H9 (cell line): Measurements from ENCODE around the gene ARMC2. TPM values are rescaled to one million over a fixed set of nuclear protein-coding genes. Genes with fewer than 3 reads are reported as not detected.

Source experiments
- DNase-seq: peaks from one replicate; pipeline ENCODE4 v3.0.0-alpha.2; 2017
- H2AFZ ChIP-seq: one replicate; pipeline ENCODE4 v1.6.1; 2013; ENCODE audit warnings: mild to moderate bottlenecking, low read length, control low read depth, moderate library complexity
- H2AK5ac ChIP-seq: 2 replicates; pipeline ENCODE4 v1.6.1; 2013; ENCODE audit warnings: low read length, control low read depth, mixed read lengths; ENCODE audit not compliant: insufficient read length
- H2BK120ac ChIP-seq: one replicate; pipeline ENCODE4 v1.6.1; 2013; ENCODE audit warnings: low read depth, mild to moderate bottlenecking, low read length, control low read depth, inconsistent platforms; ENCODE audit not compliant: poor library complexity, severe bottlenecking
- H2BK12ac ChIP-seq: 2 replicates; pipeline ENCODE4 v1.6.1; 2013; ENCODE audit warnings: low read length, control low read depth, mixed read lengths, low read depth; ENCODE audit not compliant: insufficient read length
- H2BK15ac ChIP-seq: 2 replicates; pipeline ENCODE4 v1.6.1; 2013; ENCODE audit warnings: low read depth, low read length, control low read depth
- H2BK20ac ChIP-seq: one replicate; pipeline ENCODE4 v1.6.1; 2013; ENCODE audit warnings: low read depth, mild to moderate bottlenecking, low read length, control low read depth, inconsistent platforms; ENCODE audit not compliant: poor library complexity, severe bottlenecking
- H2BK5ac ChIP-seq: 2 replicates; pipeline ENCODE4 v1.6.1; 2013; ENCODE audit warnings: low read length, control low read depth, mixed read lengths; ENCODE audit not compliant: insufficient read length
- H3K14ac ChIP-seq: 2 replicates; pipeline ENCODE4 v1.6.1; 2013; ENCODE audit warnings: low read length, control low read depth; ENCODE audit not compliant: insufficient read depth
- H3K18ac ChIP-seq: 2 replicates; pipeline ENCODE4 v1.6.1; 2013; ENCODE audit warnings: low read depth, mild to moderate bottlenecking, mixed read lengths, low read length, control low read depth; ENCODE audit not compliant: insufficient read length
- H3K23ac ChIP-seq: 2 replicates; pipeline ENCODE4 v1.6.1; 2013; ENCODE audit warnings: low read length, control low read depth, mixed read lengths, low read depth; ENCODE audit not compliant: insufficient read length
- H3K23me2 ChIP-seq: 2 replicates; pipeline ENCODE4 v1.6.1; 2013; ENCODE audit warnings: low read depth, mild to moderate bottlenecking, mixed read lengths, low read length, control low read depth; ENCODE audit not compliant: insufficient read length, poor library complexity, severe bottlenecking
- H3K27ac ChIP-seq: 2 replicates; pipeline ENCODE4 v1.5.1; 2013; ENCODE audit warnings: low read length, control low read depth, mixed read lengths, low read depth; ENCODE audit not compliant: insufficient read length
- H3K27me3 ChIP-seq: 2 replicates; pipeline ENCODE4 v1.6.1; 2013; ENCODE audit warnings: low read length, control low read depth, inconsistent platforms; ENCODE audit not compliant: insufficient read depth
- H3K4ac ChIP-seq: 2 replicates; pipeline ENCODE4 v1.6.1; 2013; ENCODE audit warnings: low read depth, mild to moderate bottlenecking, control low read depth, inconsistent platforms, low read length, moderate library complexity
- H3K4me1 ChIP-seq: 2 replicates; pipeline ENCODE4 v1.6.1; 2013; ENCODE audit warnings: low read length, control low read depth, inconsistent platforms; ENCODE audit not compliant: insufficient read depth
- H3K4me2 ChIP-seq: 2 replicates; pipeline ENCODE4 v1.6.1; 2013; ENCODE audit warnings: low read length, control low read depth, mixed read lengths; ENCODE audit not compliant: insufficient read length, insufficient read depth
- H3K56ac ChIP-seq: 2 replicates; pipeline ENCODE4 v1.6.1; 2013; ENCODE audit warnings: low read depth, mild to moderate bottlenecking, mixed read lengths, low read length, control low read depth; ENCODE audit not compliant: insufficient read length
- H3K79me1 ChIP-seq: 2 replicates; pipeline ENCODE4 v1.6.1; 2013; ENCODE audit warnings: low read depth, mild to moderate bottlenecking, moderate library complexity, low read length, control low read depth, inconsistent platforms; ENCODE audit not compliant: insufficient read depth, poor library complexity, severe bottlenecking
- H3K79me2 ChIP-seq: 2 replicates; pipeline ENCODE4 v1.6.1; 2013; ENCODE audit warnings: low read length, control low read depth, inconsistent platforms; ENCODE audit not compliant: insufficient read depth
- H3K9ac ChIP-seq: 2 replicates; pipeline ENCODE4 v1.6.1; 2013; ENCODE audit warnings: low read length, control low read depth, mixed read lengths; ENCODE audit not compliant: insufficient read length; ENCODE audit errors: extremely low read depth
- H3K9me3 ChIP-seq: one replicate; pipeline ENCODE4 v1.6.1; 2013; ENCODE audit warnings: low read depth, low read length, inconsistent platforms; ENCODE audit not compliant: control insufficient read depth
- H3T11ph ChIP-seq: one replicate; pipeline ENCODE4 v1.6.1; 2013; ENCODE audit warnings: mild to moderate bottlenecking, low read length, control low read depth, inconsistent platforms
- H4K20me1 ChIP-seq: one replicate; pipeline ENCODE4 v1.6.1; 2013; ENCODE audit not compliant: control insufficient read depth, insufficient read length, insufficient read depth
- H4K5ac ChIP-seq: 2 replicates; pipeline ENCODE4 v1.6.1; 2013; ENCODE audit warnings: low read depth, mild to moderate bottlenecking, mixed read lengths, low read length, control low read depth; ENCODE audit not compliant: insufficient read length
- H4K8ac ChIP-seq: replicated peaks from 2 replicates; pipeline ENCODE4 v1.6.1; 2013; ENCODE audit warnings: low read length, control low read depth, mixed read lengths, low read depth; ENCODE audit not compliant: insufficient read length
- H4K91ac ChIP-seq: 2 replicates; pipeline ENCODE4 v1.6.1; 2013; ENCODE audit warnings: low read depth, mild to moderate bottlenecking, moderate library complexity, mixed read lengths, low read length, control low read depth; ENCODE audit not compliant: insufficient read length
- H3K27ac Mint-ChIP-seq, 3 experiments: 2 replicates in 2 of 3; 3 replicates in 1 of 3; pipeline ENCODE4 v1.8.0; 2020 to 2021; ENCODE audit warnings: mixed read lengths in 3 of 3, mild to moderate bottlenecking in 1 of 3, moderate library complexity in 1 of 3
- H3K27me3 Mint-ChIP-seq: 2 replicates; pipeline ENCODE4 v1.8.0; 2021; ENCODE audit warnings: low read depth, mild to moderate bottlenecking, moderate library complexity, mixed read lengths
- H3K36me3 Mint-ChIP-seq, 3 experiments: 2 replicates in 2 of 3; 3 replicates in 1 of 3; pipeline ENCODE4 v1.8.0; 2020 to 2021; ENCODE audit warnings: low read depth in 3 of 3, mixed read lengths in 3 of 3; ENCODE audit not compliant: insufficient read depth in 1 of 3
- H3K4me1 Mint-ChIP-seq, 2 experiments: 2 replicates each; pipeline ENCODE4 v1.8.0; 2020; ENCODE audit warnings: mixed read lengths in 2 of 2
- H3K4me3 Mint-ChIP-seq, 2 experiments: 2 replicates in 1 of 2; 3 replicates in 1 of 2; pipeline ENCODE4 v1.8.0; 2020 to 2021; ENCODE audit warnings: mild to moderate bottlenecking in 2 of 2, mixed read lengths in 2 of 2, moderate library complexity in 1 of 2
- H3K9me3 Mint-ChIP-seq, 2 experiments: 2 replicates in 1 of 2; 3 replicates in 1 of 2; pipeline ENCODE4 v1.8.0; 2020; ENCODE audit warnings: mild to moderate bottlenecking in 2 of 2, mixed read lengths in 2 of 2, moderate library complexity in 1 of 2
- CTCF ChIP-seq: fragments of 200-600 bp; sonication (generic); conservative IDR thresholded peaks from 3 replicates; pipeline ENCODE4 v1.8.0; 2021; ENCODE audit warnings: antibody characterized with exemption, mild to moderate bottlenecking
- WGBS: extraction: QIAGEN DNeasy Blood & Tissue Kit; methylation state at CpG from one replicate; pipeline ENCODE4 v1.1.7; 2013; ENCODE audit warnings: missing lambda C conversion rate, low lambda C conversion rate, mixed read lengths; ENCODE audit not compliant: insufficient read length; ENCODE audit errors: extremely low coverage; 5-methylcytosine and 5-hydroxymethylcytosine counted together
- total RNA-seq: library from RNA; stranded (reverse); gene quantifications from 2 replicates; pipeline ENCODE4 v1.2.1, GENCODE V29; 2021

Gene ARMC2
- total RNA-seq, 1 experiment from 2014 or later = 2.8 TPM

- no peak overlapping the region; a peak in 2 of 7 replicates for H3K27ac Mint-ChIP-seq
- no peak overlapping the region for H3K14ac ChIP-seq
- no peaks in the 10 kb centered on the region for H3K9me3 ChIP-seq
- no peak overlapping the region for H2BK12ac ChIP-seq
- TF ChIP-seq CTCF = no peak
- H2BK20ac ChIP-seq = no peak overlapping the region
- H3K27me3 ChIP-seq = no peaks in the 10 kb centered on the region
- no peaks in the 10 kb centered on the region for H3K23me2 ChIP-seq
- H2BK5ac ChIP-seq = no peak overlapping the region
- no peak for DNase-seq
- no peaks in the 10 kb centered on the region for H3K9me3 Mint-ChIP-seq
- H3K56ac ChIP-seq = no peak overlapping the region
- no peak overlapping the region for H3K18ac ChIP-seq
- H3K27ac ChIP-seq = no peak overlapping the region
- H3K4ac ChIP-seq = no peak overlapping the region
- no peaks in the 10 kb centered on the region for H3K27me3 Mint-ChIP-seq
- no peak overlapping the region for H2AK5ac ChIP-seq
- H3K9ac ChIP-seq = no peak overlapping the region
- H3K79me1 ChIP-seq = no peaks in the 10 kb centered on the region
- no peak overlapping the region for H3K23ac ChIP-seq
- no peaks in the 10 kb centered on the region for H3K79me2 ChIP-seq
- H4K8ac ChIP-seq = no peak overlapping the region
- H3K36me3 Mint-ChIP-seq = no peaks in the 10 kb centered on the region
- H3K4me3 Mint-ChIP-seq = no peak overlapping the region
- no peak overlapping the region for H4K91ac ChIP-seq
- H2AFZ ChIP-seq = no peak overlapping the region
- WGBS = no CpG with 5 or more reads among the region's 4 CpGs
- no peak overlapping the region for H3K4me2 ChIP-seq
- H3K4me1 ChIP-seq = no peaks in the 10 kb centered on the region
- no peak overlapping the region for H2BK15ac ChIP-seq
- H4K20me1 ChIP-seq = no peaks in the 10 kb centered on the region
- no peak overlapping the region for H3T11ph ChIP-seq
- H4K5ac ChIP-seq = no peak overlapping the region
- H2BK120ac ChIP-seq = no peak overlapping the region
- H3K4me1 Mint-ChIP-seq = no peaks in the 10 kb centered on the region; a peak in 1 of 4 replicates
Observed at GRCh38 chr6:108957221-108957620, 109.0 kb downstream of the ARMC2 start.
